ENCODE results near the gene ERMARD. TPM values are rescaled to one million over a fixed set of nuclear protein-coding genes. Genes with fewer than 3 reads are reported as not detected.

ERMARD gene
- total and polyA plus RNA-seq, 2 donors (not counting 1 experiment from before 2014, with no cell fraction given): 22.0 to 32.5 TPM

GRCh38 chr6:169782966-169783365, 31.5 kb downstream of the ERMARD start:
- Histone ChIP-seq H2AFZ (ENCODE audit: low read length) (no peak overlapping the region), H3K27ac (ENCODE audit: insufficient read depth, low read length) (no peak overlapping the region), H3K27me3 (ENCODE audit: control insufficient read depth, insufficient read depth, low read length) (no peaks in the 10 kb centered on the region), H3K9ac (ENCODE audit: insufficient read depth, low read length) (no peak overlapping the region), H4K20me1 (ENCODE audit: control insufficient read depth, extremely low read depth, insufficient read depth, low read length) (no peaks in the 10 kb centered on the region), H3K4me1 (ENCODE audit: control insufficient read depth, extremely low read depth, insufficient read depth, low read length) (peaks cover 6% of the 10 kb centered on the region), H3K9me3 (ENCODE audit: control insufficient read depth, insufficient read depth, low read depth, low read length) (no peaks in the 10 kb centered on the region), H3K36me3 (ENCODE audit: control insufficient read depth, insufficient read depth, low read length) (no peaks in the 10 kb centered on the region), H3K79me2 (ENCODE audit: control insufficient read depth, insufficient read depth, low read length) (no peaks in the 10 kb centered on the region), H3K4me3 (replicated peaks in 1 of 4; ENCODE audit: control extremely low read depth in 1 of 4, insufficient read depth in 1 of 4, low read depth in 3 of 4, low read length in 4 of 4) (no peak overlapping the region), H3K4me2 (ENCODE audit: extremely low read depth, insufficient read depth, low read length) (no peak overlapping the region)
- TF ChIP-seq EZH2 (IDR thresholded peaks at IDR 0.05; ENCODE audit: low read length, missing control alignments): no peak
- no peak for DNase-seq (ENCODE audit: low read depth in 2 of 2)

GRCh38 chr6:169783401-169783800, 32.0 kb downstream of the ERMARD start:
- Histone ChIP-seq H3K36me3 (ENCODE audit: control insufficient read depth, insufficient read depth, low read length) (no peaks in the 10 kb centered on the region), H3K9ac (ENCODE audit: insufficient read depth, low read length) (no peak overlapping the region), H3K79me2 (ENCODE audit: control insufficient read depth, insufficient read depth, low read length) (no peaks in the 10 kb centered on the region), H2AFZ (ENCODE audit: low read length) (no peak overlapping the region), H3K27me3 (ENCODE audit: control insufficient read depth, insufficient read depth, low read length) (no peaks in the 10 kb centered on the region), H4K20me1 (ENCODE audit: control insufficient read depth, extremely low read depth, insufficient read depth, low read length) (no peaks in the 10 kb centered on the region), H3K27ac (ENCODE audit: insufficient read depth, low read length) (no peak overlapping the region), H3K4me1 (ENCODE audit: control insufficient read depth, extremely low read depth, insufficient read depth, low read length) (peaks cover 6% of the 10 kb centered on the region), H3K4me3 (replicated peaks in 1 of 4; ENCODE audit: control extremely low read depth in 1 of 4, insufficient read depth in 1 of 4, low read depth in 3 of 4, low read length in 4 of 4) (no peak overlapping the region), H3K9me3 (ENCODE audit: control insufficient read depth, insufficient read depth, low read depth, low read length) (no peaks in the 10 kb centered on the region), H3K4me2 (ENCODE audit: extremely low read depth, insufficient read depth, low read length) (no peak overlapping the region)
- DNase-seq (ENCODE audit: low read depth in 2 of 2): peak in 1 of 2 donors; percentile 19
- TF ChIP-seq EZH2 (IDR thresholded peaks at IDR 0.05; ENCODE audit: low read length, missing control alignments) (no peak), CTCF (conservative IDR thresholded peaks at IDR 0.05 in 1 of 2, IDR thresholded peaks at IDR 0.05 in 1 of 2; ENCODE audit: low read depth in 1 of 2, low read length in 2 of 2) (no peak)

- Histone ChIP-seq H3K27me3 (ENCODE audit: control insufficient read depth, insufficient read depth, low read length) (no peaks in the 10 kb centered on the region), H3K9me3 (ENCODE audit: control insufficient read depth, insufficient read depth, low read depth, low read length) (no peaks in the 10 kb centered on the region), H3K36me3 (ENCODE audit: control insufficient read depth, insufficient read depth, low read length) (no peaks in the 10 kb centered on the region), H4K20me1 (ENCODE audit: control insufficient read depth, extremely low read depth, insufficient read depth, low read length) (no peaks in the 10 kb centered on the region), H3K4me3 (replicated peaks in 1 of 4; ENCODE audit: control extremely low read depth in 1 of 4, insufficient read depth in 1 of 4, low read depth in 3 of 4, low read length in 4 of 4) (no peak overlapping the region), H3K4me1 (ENCODE audit: control insufficient read depth, extremely low read depth, insufficient read depth, low read length) (peaks cover 6% of the 10 kb centered on the region), H3K27ac (ENCODE audit: insufficient read depth, low read length) (no peak overlapping the region), H2AFZ (ENCODE audit: low read length) (no peak overlapping the region), H3K4me2 (ENCODE audit: extremely low read depth, insufficient read depth, low read length) (no peak overlapping the region), H3K79me2 (ENCODE audit: control insufficient read depth, insufficient read depth, low read length) (no peaks in the 10 kb centered on the region), H3K9ac (ENCODE audit: insufficient read depth, low read length) (no peak overlapping the region)
- TF ChIP-seq EZH2 (IDR thresholded peaks at IDR 0.05; ENCODE audit: low read length, missing control alignments) (no peak), CTCF (conservative IDR thresholded peaks at IDR 0.05 in 1 of 2, IDR thresholded peaks at IDR 0.05 in 1 of 2; ENCODE audit: low read depth in 1 of 2, low read length in 2 of 2) (no peak)
- DNase-seq (ENCODE audit: low read depth in 2 of 2): peak in 1 of 2 donors; percentile 53
Measured at GRCh38 chr6:169783971-169784820, 32.8 kb downstream of the ERMARD start.
